HG03469 (cell line): ENCODE results near the gene OR8B4.
"Not testable (repeated sequence)": the region's sequence is repeated elsewhere in the genome, so short reads cannot be mapped to it uniquely, and the experiment has no call there.

Source experiments
- ATAC-seq: cut with Tn5 transposase; IDR thresholded peaks from one replicate; pipeline ENCODE4 v1.9.1; 2021; ENCODE audit warnings: mild to moderate bottlenecking, moderate library complexity, moderate number of reproducible peaks; ENCODE audit not compliant: unreplicated experiment

OR8B4 gene

GRCh38 chr11:124409906-124410305 is 14.8 kb downstream of the OR8B4 start:
- no peak for ATAC-seq

- no peak for ATAC-seq
These were observed 19.1 kb downstream of the OR8B4 start for GRCh38 chr11:124405581-124405980.

DNA sequence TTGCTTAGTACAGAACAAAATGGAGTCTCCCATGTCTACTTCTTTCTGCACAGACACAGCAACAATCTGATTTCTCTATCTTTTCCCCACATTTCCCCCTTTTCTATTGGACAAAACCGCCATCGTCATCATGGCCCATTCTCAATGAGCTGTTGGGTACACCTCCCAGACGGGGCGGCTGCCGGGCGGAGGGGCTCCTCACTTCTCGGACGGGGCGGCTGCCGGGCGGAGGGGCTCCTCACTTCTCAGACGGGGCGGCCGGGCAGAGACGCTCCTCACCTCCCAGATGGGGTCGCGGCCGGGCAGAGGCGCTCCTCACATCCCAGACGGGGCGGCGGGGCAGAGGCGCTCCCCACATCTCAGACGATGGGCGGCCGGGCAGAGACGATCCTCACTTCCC is 21.5 kb downstream of the OR8B4 start:
- not testable (repeated sequence) for ATAC-seq

GRCh38 chr11:124402326-124402922 is 22.2 kb downstream of the OR8B4 start:
- peak; percentile 80 for ATAC-seq

DNA sequence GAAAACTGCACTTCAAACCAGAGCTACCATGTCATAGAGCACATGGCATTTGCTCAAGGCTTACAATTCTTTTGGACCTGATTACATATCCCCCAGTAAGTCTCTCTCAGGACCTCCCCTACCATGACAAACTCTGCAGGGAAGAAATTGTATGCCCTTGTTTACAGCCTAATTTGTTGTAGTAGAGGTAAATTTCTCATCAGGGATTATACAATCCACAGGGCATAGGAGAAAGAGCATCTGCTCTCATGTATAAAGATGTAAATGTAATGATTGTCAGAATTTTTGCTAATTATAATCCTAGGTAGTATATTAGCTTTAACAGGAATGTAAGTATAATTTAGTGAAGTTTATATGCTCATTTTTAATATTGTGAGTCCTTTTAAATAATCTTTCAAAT is 25.7 kb downstream of the OR8B4 start, which contains the start of gene OR8B3:
Gene OR8B3 (minus strand): TSS at position 101 of the 400 bp plus-strand sequence. CDS start 1,673 bp downstream, outside the sequence.
- no peak for ATAC-seq

DNA sequence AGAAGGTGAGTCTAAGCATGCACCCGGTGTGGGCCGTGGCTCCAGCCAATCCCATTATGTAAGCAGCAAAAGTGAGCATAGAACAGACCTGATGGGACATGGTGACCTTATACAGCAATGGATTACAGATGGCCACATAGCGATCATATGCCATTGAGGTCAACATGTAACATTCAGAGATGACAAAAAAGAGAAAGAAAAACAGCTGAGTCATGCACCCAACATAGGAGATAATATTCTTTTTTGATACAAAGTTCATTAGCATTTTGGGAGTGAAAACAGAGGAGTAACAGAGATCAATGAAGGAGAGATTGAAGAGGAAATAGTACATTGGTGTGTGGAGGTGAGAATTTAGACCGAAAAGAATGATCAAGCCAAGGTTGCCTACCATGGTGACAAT is 27.8 kb downstream of the OR8B4 start:
- not testable (repeated sequence) for ATAC-seq

- ATAC-seq = no peak
These were observed 30.3 kb downstream of the OR8B4 start for GRCh38 chr11:124394408-124394807.

DNA sequence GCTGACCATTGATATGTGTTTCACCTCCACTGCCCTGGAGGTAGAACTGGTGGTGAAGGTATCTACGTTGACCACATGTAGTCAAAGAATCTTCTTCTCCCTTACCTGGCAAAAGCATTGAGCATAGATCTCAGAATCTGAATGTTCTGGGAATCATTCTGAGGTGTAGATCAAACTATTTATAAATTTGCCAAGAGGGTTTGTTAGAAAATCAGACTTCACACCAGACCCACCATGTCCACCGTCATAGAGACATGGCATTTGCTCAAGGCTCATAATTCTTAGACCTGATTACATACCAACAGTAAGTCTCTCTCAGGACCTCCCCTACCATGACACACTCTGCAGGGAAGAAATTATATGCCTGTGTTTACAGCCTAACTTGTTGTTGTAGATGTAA is 40.3 kb downstream of the OR8B4 start, which contains the start of gene OR8B2:
Gene OR8B2 (minus strand): TSS at position 101 of the 400 bp plus-strand sequence. CDS start 1,156 bp downstream, outside the sequence.
- no peak for ATAC-seq

DNA sequence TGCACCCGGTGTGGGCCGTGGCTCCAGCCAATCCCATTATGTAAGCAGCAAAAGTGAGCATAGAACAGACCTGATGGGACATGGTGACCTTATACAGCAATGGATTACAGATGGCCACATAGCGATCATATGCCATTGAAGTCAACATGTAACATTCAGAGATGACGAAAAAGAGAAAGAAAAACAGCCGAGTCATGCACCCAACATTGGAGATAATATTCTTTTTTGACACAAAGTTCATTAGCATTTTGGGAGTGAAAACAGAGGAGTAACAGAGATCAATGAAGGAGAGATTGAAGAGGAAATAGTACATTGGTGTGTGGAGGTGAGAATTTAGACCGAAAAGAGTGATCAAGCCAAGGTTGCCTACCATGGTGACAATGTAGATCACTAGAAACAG is 41.8 kb downstream of the OR8B4 start:
- not testable (repeated sequence) for ATAC-seq

DNA sequence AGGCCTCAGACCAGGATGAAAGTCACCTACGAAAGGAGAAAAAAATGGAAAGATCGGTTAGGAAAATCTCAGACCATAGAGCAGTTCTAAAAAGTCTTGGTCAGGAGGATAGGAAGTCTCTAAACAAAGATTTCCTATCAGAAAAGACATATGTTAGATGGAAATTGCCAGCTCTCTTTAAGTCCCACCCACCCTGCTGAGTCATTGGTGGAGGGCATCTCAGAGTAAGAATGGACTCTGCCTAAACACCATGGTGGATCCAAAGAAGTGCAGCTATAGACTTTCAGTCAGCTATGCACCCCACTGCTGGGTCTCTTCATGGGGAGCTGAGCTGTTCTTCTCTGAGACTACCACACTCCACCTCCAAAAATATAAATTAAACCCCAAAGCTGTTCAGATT is 44.1 kb downstream of the OR8B4 start:
- ATAC-seq = no peak

DNA sequence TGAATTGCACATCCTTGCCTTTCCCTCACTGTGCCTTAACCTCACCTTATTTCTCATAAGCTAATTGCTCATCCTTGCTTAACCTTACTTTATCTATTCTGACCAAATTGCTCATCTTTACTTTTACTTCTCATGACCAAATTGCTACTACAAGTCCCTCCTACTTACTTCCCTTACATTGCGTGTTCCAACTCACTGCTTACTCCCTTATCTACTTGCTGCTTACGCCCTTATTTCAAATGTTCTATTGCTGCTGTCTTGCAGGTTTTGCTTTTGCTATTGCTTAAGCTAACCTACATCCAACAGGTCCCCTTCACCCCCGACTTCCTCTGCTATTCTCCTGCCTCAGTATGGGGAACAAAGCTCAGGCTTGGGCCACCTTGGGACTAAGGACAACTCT is 48.4 kb downstream of the OR8B4 start:
- no peak for ATAC-seq
